Superior temporal gyrus (tissue), 1 donor: Measurements from ENCODE around the gene ANKRD13A.
"Not testable (repeated sequence)": the region's sequence is repeated elsewhere in the genome, so short reads cannot be mapped to it uniquely, and the experiment has no call there.

Experiments used
- DNase-seq: peaks from one replicate; pipeline ENCODE4 v3.0.0-alpha.2; 2016; ENCODE audit errors: extremely low spot score

Gene ANKRD13A

DNA sequence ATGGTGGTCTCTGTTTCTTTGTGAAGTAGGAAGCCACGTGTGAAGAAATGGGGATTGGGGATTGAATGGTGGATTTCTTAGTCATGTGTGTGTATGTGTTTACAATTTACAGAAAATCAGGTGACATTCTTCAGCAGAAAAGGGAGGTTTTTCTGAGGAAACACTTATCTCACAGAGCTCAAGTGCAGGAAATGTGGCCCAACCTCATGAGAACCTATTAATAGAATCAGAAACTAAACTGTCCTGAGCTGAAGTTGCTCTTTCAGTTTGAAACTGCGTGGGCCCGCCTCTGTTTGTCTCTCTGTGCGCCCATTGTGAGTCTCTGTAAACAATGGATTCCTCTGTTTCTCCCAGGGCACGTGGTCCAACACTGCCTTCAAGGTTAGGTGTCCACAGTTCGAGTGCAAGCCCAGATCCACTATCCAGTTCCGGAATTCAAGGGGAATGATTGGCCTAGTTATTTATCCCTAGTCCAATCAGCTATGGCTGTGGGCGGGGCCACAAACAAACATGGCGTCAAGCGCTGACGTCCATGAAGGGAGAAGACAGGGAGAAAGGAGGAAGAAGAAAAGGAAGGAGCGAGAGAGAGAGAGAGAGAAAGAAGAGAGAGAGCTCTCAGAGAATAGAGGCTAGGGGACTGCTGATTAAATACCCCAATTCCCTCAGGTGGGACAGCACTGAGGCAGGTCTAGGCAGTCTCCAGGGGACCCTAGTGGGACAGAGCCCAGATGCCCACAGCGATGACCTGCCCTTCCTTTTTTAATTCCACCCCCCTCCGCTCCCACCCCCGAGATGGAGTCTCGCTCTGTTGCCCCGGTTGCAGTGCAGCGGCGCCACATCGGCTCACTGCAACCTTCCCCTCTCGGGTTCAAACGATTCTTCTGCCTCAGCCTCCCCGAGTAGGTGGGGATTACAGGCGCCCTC, 80.5 kb downstream of the ANKRD13A start:
- DNase-seq = peak; percentile 98

DNA sequence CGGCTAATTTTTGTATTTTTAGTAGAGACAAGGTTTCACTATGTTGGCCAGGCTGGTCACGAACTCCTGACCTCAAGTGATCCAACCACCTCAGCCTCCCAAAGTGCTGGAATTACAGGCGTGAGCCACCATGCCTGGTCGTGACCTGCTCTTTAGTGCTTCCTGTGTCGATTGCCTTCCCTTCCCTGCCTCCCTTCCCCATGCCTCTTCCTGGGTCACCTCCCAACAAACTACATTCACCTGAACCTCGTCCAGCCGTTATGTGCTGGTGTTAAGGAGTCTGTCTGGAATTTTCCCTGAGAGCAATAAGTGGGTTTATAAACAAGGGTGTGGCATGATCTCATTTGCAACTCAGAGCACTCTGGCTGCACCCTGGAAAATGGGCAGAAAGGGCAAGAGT, 81.2 kb downstream of the ANKRD13A start:
- no peak for DNase-seq

DNA sequence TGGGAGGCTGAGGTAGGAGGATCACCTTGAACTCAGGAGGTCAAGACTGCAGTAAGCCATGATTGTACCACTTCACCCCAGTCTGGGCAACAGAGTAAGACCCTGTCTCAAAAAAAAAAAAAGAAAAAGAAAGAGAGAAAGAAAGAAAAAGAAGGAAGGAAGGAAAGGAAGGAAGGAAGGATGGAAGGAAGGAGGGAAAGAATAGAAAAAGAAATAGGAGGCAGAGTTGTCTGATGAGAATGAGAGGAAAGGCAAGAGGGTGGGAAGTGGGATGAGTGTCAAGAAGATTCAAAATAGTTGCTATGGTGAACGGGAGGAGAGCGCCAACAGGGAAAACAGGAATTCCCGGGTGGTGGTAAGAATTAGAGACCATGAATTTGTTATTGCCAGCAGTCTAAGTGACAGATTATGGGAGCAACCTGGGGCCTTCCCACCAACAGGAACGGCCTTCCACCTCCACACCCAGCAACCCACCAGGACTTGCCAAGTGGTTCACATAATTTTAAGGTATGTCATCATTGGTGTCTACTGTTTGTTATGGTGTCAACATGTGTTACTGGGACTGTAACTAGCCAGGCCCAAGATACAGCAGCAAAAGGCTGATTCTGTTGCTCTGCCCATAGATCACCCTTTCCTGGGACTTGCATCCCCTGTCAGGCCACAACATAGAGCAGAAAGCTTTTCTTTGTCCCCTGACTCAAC, 85.2 kb downstream of the ANKRD13A start:
- no peak for DNase-seq

DNA sequence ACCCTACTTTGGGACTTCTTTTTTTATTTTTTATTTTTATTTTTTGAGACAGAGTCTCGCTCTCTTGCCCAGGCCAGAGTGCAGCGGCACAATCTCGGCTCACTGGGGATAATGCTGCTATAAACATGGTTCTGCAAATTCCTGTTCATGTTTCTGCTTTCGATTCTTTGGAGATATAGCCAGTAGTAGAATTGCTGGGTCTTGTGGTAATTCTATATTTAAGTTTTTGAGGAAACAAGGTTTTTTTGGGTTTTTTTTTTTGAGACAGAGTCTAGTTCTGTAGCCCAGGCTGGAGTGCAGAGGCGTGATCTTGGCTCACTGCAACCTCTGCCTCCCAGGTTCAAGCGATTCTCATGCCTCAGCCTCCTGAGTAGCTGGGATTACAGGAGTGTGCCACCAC, 89.0 kb downstream of the ANKRD13A start:
- DNase-seq = not testable (repeated sequence)

DNA sequence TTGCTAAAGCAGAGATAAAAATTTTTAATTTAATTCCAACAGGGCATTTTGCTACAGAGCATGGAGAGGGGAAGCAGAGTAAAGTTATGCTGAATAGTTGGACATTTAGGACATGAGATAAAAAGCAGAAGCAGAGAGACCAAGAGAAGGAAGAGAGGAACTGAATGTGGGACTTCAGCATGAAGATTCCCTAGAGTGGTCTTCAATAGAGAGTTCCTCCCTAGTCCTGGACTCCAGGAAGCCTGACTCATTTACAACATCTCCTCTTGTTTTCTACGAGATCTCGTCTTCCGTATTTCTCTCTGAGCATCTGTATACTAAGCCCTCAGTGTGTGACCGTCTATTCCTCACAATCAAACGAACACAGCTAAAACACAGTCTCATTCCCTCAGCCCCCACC, 89.7 kb downstream of the ANKRD13A start:
- no peak for DNase-seq
